Epithelial cell of esophagus (primary cell): ENCODE results near the gene PARP15.

Experiments
- DNase-seq: peaks from one replicate; pipeline ENCODE4 v3.0.0; 2010; ENCODE audit warnings: low read depth
- H3K4me3 ChIP-seq: 2 replicates; pipeline ENCODE4 v1.5.1; 2011; ENCODE audit warnings: mild to moderate bottlenecking, low read length, control low read depth
- CTCF ChIP-seq: IDR thresholded peaks from 2 replicates; pipeline ENCODE4 v1.5.1; 2011; ENCODE audit warnings: low read depth, mild to moderate bottlenecking, low read length, control low read depth, inconsistent platforms; ENCODE audit not compliant: insufficient read depth; ENCODE audit errors: missing control alignments

PARP15 gene

GRCh38 chr3:122687298-122687697, 109.8 kb downstream of the PARP15 start:
- no peak overlapping the region for H3K4me3 ChIP-seq
- no peak for TF ChIP-seq CTCF
- DNase-seq = no peak
